Rectal smooth muscle tissue (tissue), 1 donor: Measurements from ENCODE around the gene COL11A2.

Experiments used
- H3K27ac ChIP-seq: one replicate; pipeline ENCODE4 v1.7.0; 2013; ENCODE audit warnings: low read depth, low read length, inconsistent platforms
- H3K27me3 ChIP-seq: one replicate; pipeline ENCODE4 v1.7.0; 2013; ENCODE audit warnings: low read length; ENCODE audit not compliant: control insufficient read depth, insufficient read depth
- H3K36me3 ChIP-seq: one replicate; pipeline ENCODE4 v1.7.0; 2013; ENCODE audit warnings: low read length; ENCODE audit not compliant: control insufficient read depth, insufficient read depth
- H3K4me1 ChIP-seq: one replicate; pipeline ENCODE4 v1.7.0; 2013; ENCODE audit warnings: low read length; ENCODE audit not compliant: control insufficient read depth, insufficient read depth
- H3K4me3 ChIP-seq: one replicate; pipeline ENCODE4 v1.7.0; 2013; ENCODE audit warnings: low read length
- H3K9ac ChIP-seq: one replicate; pipeline ENCODE4 v1.7.0; 2013; ENCODE audit warnings: low read length

The COL11A2 gene

DNA sequence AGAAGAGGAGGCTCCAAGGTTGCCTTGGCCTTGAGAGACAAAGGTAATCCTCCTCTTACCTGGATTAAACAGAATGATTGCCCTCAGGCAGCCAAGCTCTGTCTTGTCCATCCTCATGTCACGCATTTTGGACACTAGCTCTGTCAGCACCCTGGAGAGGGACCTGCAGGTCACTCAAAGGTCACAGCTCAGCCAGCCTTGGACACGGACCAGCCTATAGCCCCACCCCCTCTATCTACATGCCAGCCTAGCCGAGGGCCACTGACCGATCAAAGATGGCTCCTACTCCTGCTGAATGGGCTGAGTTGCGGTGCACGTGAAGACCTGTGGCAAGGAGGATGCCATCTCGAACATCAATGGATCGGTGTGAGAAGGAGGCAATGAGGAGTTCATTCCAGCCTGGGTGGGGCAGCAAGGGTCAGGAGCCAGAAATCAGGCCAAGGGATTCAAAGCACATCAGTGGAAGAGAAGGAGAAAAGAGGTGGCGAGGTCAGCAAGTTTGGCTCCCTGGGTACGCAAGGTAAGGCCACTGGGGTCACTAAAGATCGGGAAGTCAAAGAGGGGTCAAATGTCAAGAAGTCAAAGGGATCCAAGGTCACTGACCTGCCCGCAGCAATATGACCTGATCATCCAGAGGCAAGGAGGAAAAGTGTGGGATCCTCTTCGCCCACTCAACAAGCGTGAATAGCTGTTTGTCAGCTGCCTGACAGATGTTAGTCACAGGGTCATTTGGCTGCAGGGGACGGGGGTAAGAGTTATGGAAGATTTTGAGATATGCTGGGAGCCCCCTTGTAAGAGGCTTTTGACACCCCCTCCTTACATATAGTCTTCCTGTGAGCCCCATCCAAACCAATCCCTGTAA, 3.3 kb upstream of the COL11A2 start:
- H3K4me1 ChIP-seq = no peaks in the 10 kb centered on the region
- no peak overlapping the region for H3K27ac ChIP-seq
- H3K36me3 ChIP-seq = peaks cover 28% of the 10 kb centered on the region
- H3K9ac ChIP-seq = no peak overlapping the region
- no peak overlapping the region for H3K4me3 ChIP-seq
- peaks cover 13% of the 10 kb centered on the region for H3K27me3 ChIP-seq

DNA sequence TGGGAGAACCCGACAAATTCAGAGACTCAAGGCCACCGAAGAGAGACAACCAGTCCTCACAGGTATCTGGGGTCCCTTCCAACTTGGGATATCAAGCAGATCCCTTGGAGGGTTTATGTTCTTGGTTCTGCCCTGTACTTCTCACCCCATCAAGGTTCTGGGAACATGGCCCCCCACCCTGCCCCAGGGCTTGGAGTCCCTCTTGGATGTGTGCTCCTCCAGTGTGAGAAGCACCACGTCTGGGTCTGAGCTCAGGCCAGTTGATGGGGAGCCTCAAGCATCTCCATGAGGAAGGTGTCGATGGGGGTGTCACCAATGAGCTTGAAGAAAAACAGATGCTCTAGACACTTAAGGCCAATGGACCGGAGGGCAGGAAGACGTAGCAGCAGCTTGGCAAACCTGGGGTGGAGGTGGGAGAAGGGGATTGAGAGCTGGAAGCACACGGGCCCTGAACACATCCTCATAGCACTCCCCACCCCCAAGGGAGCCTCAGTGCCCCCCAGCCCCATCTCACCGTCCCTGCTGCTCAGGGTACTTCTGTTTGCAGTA, 2.2 kb upstream of the COL11A2 start:
- Histone ChIP-seq H3K27ac (no peak overlapping the region), H3K27me3 (peaks cover 13% of the 10 kb centered on the region), H3K4me3 (no peak overlapping the region), H3K9ac (no peak overlapping the region), H3K4me1 (no peaks in the 10 kb centered on the region), H3K36me3 (peaks cover 28% of the 10 kb centered on the region)

DNA sequence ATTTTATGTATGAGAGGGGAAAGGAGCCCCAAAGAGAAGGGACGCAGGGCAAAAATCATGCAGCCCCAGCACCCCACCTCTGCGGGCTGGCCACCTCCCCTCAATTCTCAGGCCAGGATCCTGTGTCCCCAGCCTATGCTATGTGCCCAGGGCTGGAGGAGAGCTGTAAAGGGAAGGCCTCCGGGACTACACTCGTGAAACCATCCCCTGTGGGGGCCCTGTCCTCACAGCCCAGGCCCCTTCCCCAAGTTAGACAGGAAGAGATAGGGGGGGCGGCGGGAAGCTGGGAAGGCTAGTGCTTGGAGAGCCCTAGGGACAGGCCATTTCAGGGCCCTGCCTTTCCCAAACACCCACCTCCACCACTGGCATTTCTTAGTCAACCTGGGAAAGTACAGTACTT, 1.4 kb upstream of the COL11A2 start:
- Histone ChIP-seq H3K27me3 (peaks cover 13% of the 10 kb centered on the region), H3K36me3 (peaks cover 28% of the 10 kb centered on the region), H3K9ac (no peak overlapping the region), H3K27ac (peak overlapping the region; percentile 37), H3K4me1 (no peaks in the 10 kb centered on the region), H3K4me3 (no peak overlapping the region)

DNA sequence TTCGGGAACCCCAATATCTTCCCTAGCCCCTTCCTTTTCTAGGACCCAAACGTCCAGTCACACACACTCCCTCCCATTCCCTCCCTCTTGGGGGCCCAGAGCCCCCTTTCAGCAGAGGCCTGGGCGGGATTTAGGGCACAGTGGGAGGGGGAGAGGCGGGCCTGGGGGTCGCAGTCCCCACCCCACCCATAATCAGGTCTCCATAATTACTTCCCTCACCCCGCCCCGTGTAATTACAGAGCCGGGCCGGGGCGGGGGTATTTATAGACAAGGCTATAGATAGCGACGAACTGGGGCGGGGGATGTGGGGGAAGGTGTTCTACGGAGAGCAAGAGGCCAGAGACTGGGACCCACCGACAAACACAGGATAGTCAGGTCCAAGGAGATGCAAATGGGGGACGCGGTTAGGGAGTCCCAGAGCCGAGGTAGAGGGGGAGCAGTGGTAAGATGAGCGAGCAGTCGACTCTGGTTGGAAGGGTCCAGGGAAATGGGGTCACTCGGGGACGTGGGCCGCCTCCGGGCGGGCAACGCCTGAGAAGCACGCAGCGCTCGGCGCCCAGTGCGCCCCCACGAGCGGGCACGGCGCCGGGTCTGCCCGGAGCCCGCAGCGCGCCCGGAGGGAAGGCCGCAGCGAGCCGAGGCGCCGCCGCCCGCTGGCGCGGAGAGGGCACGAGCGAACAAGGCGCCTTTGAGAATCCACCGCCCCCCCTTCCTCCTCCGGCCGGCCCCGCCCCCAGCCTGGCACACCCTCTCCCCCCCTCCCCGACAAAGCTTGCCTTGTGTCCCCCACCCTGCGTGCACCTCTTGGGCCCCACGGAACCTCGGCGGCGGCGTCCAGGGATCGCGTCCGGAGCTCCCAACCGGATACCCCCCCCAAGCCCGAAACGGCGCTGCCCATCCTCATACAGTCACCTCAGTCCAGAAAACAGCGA, 670 bp upstream of the COL11A2 start:
- Histone ChIP-seq H3K27me3 (peaks cover 17% of the 10 kb centered on the region), H3K27ac (peak overlapping the region; percentile 37), H3K36me3 (peaks cover 28% of the 10 kb centered on the region), H3K4me3 (peak overlapping the region; percentile 45), H3K4me1 (no peaks in the 10 kb centered on the region), H3K9ac (peak overlapping the region; percentile 6)

DNA sequence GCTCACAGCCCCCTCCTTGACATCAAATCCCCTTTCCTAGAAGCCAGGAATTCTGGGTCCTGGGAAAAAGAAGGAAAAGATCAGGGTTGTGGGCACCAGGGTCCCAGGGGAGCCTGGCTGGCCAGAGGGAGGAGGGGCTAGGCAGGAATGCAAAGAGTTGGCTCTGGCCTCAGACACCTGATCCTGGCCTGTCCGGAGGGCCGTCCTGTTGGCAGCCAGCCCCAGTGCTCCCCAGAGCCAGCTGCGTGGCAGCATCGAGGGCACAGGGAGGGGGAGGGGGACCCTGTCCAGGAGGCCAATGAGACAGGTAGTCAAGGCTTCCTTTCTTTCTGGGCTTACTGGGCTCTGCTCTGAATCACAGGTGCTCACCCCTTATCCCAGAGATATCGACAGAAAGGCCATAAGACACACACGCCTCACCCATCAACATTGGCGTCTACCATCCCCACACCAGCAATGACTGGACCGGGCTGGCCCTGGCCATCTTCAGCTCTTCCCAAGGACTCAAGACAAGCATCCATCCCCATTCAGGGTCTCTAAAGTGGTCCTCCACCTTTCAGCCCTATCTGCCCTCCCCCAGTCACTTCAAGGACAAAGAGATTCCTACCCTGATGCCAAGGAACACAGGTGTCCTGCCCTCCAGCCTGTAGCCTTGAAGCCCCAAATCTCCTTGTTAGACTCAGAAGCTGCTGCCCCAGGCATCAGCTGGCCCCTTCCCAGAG, 723 bp downstream of the COL11A2 start:
- H3K27ac ChIP-seq = no peak overlapping the region
- peaks cover 17% of the 10 kb centered on the region for H3K27me3 ChIP-seq
- no peak overlapping the region for H3K4me3 ChIP-seq
- no peak overlapping the region for H3K9ac ChIP-seq
- H3K4me1 ChIP-seq = no peaks in the 10 kb centered on the region
- peaks cover 19% of the 10 kb centered on the region for H3K36me3 ChIP-seq

DNA sequence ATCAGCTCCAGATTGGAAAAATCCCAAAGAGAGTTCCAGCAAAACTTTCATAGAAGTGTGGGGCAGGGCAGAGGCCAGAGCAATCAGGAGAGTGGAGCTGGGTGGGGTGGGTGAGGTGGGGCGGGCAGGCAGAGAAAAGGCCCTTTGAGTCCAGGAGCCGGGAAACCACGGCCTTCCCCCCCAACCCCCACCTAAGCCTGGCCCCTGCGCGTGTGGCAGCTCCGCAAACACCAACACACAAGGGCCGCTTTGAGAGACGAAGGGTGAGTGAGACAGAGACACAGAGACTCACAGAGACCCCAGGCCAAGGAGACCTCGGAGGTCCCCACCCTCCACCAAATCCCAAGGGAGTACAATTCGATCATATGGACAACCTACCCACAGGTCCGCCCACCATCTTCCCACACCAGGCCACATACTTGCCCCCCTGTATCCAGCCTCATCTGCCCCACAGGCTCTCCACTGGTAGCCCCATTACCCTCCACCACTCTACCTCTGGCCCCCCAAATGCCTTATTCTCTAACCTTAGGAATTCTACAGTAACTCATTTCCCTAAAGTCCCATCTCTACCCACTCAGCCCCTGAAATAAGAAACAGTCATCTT, 1.7 kb downstream of the COL11A2 start:
- Histone ChIP-seq H3K36me3 (peaks cover 9% of the 10 kb centered on the region), H3K9ac (no peak overlapping the region), H3K4me1 (no peaks in the 10 kb centered on the region), H3K4me3 (no peak overlapping the region), H3K27me3 (peaks cover 17% of the 10 kb centered on the region), H3K27ac (no peak overlapping the region)

DNA sequence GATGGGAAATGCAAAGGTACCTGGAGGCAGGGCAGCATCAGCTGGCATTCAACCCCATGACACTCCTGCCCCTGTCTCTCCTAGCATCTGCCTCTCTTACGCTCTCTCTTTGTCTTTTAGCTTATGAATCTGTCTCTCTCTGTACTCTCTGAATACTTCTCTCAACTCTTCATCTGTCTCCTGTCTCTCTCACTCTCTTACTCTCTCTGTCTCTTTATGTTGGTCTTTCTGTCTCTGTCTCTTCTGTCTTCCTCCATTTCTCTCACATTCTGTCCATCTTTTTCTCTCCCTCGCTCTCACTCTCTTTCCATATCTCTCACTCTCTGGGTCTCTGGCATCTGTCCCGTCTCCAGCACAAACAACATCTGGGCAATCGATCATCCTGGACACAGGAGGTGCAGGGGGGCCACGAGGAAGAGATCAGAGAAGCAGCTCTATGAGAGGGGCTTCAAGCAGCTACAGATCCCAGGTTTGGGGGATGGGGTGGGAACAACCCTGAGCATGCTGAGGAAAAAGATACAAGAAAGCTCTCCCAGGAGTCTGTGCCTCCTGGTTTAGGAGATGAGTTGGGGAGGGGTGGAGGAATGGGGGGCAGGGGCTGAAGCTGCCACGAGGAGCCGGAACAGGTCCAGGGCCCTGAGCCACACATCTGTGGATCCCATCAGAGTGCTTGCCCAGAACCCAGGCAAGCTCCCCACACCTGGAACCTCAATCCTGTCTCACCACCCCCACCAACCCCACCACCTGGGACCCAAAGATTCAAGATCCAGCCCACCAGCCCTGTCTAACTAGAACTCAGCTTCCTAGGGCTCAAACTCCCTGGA, 2.4 kb downstream of the COL11A2 start:
- Histone ChIP-seq H3K9ac (no peak overlapping the region), H3K36me3 (peaks cover 4% of the 10 kb centered on the region), H3K4me1 (no peaks in the 10 kb centered on the region), H3K27me3 (peaks cover 17% of the 10 kb centered on the region), H3K4me3 (no peak overlapping the region), H3K27ac (no peak overlapping the region)

DNA sequence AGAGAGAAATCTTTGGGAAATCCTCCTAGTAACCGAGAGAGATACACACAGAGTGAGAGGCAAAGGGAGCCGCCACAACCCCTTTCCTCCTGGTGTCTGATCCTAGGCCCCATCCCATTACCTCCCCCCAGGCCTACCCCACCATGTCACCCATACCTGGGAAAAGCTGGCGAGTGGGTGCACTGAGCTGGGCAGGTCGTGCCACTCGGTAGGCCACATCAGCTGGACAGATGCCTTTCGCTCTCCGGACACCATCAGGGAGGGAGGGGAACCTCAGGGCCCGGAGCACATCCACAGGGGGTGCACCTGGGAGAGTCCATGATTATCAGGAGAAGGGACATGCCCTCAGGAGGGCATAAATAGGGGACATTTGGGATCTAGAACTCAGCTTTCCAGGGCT, 3.1 kb downstream of the COL11A2 start:
- Histone ChIP-seq H3K27me3 (peaks cover 17% of the 10 kb centered on the region), H3K9ac (no peak overlapping the region), H3K36me3 (peaks cover 2% of the 10 kb centered on the region), H3K4me3 (no peak overlapping the region), H3K4me1 (no peaks in the 10 kb centered on the region), H3K27ac (no peak overlapping the region)

DNA sequence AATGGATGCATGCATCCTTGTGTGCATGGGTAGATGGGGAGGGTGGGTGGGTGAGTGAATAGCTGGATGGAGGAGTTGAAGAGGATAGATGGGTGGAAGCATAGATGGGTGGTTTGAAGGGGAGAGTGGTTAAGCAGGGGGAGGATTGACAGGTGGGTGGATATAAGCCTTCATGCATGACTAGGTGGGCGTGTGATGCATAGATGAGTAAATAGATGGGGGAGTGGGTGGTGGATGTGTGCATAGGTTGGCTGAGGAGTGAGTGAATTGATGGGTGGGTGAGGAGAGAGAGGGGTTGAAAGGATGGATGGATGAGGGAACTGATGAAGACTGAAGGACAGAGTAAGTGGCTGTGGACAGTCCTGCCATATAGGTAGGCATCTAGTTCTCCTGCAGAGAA, 4.5 kb downstream of the COL11A2 start:
- no peak overlapping the region for H3K4me3 ChIP-seq
- peaks cover 17% of the 10 kb centered on the region for H3K27me3 ChIP-seq
- no peak overlapping the region for H3K27ac ChIP-seq
- H3K9ac ChIP-seq = no peak overlapping the region
- no peaks in the 10 kb centered on the region for H3K36me3 ChIP-seq
- H3K4me1 ChIP-seq = no peaks in the 10 kb centered on the region

DNA sequence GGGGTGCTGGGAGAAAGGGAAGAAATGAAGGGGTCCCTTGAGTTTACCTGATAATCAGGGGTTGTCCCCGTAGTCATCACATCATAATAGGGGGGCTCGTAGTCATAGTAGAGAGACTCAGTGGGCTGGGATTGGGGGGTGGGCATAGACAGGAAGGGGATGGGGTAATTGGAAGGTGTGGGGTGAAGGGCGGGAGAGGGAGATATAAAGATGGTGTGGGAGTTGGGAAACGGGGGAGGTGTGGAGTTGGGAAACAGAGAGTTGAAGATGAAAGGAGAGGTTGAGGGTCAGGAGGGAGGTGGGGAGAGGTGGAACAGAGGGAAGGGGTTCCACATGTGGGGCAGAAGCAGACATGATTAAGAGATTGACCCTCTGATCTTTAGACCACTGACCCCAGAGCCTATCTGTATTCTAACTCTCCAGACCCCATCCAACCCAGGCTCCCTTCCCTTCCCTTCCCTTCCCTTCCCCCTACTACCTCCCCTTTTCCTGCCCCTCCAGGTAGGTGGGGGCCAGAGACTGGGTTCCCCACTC, 6.5 kb downstream of the COL11A2 start:
- H3K4me1 ChIP-seq = no peaks in the 10 kb centered on the region
- H3K4me3 ChIP-seq = no peak overlapping the region
- H3K36me3 ChIP-seq = no peaks in the 10 kb centered on the region
- H3K9ac ChIP-seq = no peak overlapping the region
- no peak overlapping the region for H3K27ac ChIP-seq
- H3K27me3 ChIP-seq = peaks cover 3% of the 10 kb centered on the region

DNA sequence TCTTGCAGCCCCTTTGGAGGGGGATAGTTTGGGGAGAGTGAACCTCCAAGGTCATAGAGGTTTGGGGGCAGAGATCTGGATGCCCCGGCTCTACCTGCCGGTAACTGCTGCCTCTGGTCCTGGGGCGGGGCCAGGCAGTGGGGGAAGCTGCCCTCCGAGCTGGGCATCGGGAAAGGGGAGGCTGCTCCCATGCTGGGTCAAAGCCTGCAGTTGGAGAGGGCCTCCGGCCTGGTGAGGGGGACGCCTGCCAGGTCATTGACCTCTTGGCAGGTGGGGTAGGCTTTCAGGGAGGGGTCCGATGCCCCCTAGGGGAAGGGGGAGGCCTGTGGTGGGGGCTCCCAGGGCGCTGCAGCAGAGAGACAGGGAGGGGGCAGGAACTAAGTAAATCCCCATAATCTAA, 7.1 kb downstream of the COL11A2 start:
- Histone ChIP-seq H3K36me3 (no peaks in the 10 kb centered on the region), H3K4me1 (no peaks in the 10 kb centered on the region), H3K27ac (no peak overlapping the region), H3K4me3 (no peak overlapping the region), H3K9ac (no peak overlapping the region), H3K27me3 (peaks cover 3% of the 10 kb centered on the region)
